Fibroblast of lung (primary cell): ENCODE measurements around the gene ADCK2. TPM values are rescaled to one million over a fixed set of nuclear protein-coding genes. Genes with fewer than 3 reads are reported as not detected.

Experiments
- DNase-seq, 2 donors: peaks; one replicate each; pipeline versions ENCODE4 v3.0.0 to v3.0.0-alpha.2; 2010; ENCODE audit warnings: low read depth in 2 of 2
- H2AFZ ChIP-seq: 2 replicates; pipeline ENCODE4 v1.5.1; 2012; ENCODE audit warnings: low read length, control low read depth, inconsistent platforms
- H3K27ac ChIP-seq: 2 replicates; pipeline ENCODE4 v1.5.1; 2011; ENCODE audit warnings: low read length, control low read depth; ENCODE audit not compliant: insufficient read depth
- H3K27me3 ChIP-seq: 2 replicates; pipeline ENCODE4 v1.5.1; 2011; ENCODE audit warnings: mild to moderate bottlenecking, low read length; ENCODE audit not compliant: control insufficient read depth, insufficient read depth
- H3K36me3 ChIP-seq: 2 replicates; pipeline ENCODE4 v1.5.1; 2011; ENCODE audit warnings: low read length; ENCODE audit not compliant: control insufficient read depth, insufficient read depth
- H3K4me1 ChIP-seq: 2 replicates; pipeline ENCODE4 v1.5.1; 2011; ENCODE audit warnings: low read length; ENCODE audit not compliant: control insufficient read depth, insufficient read depth; ENCODE audit errors: extremely low read depth
- H3K4me2 ChIP-seq: 2 replicates; pipeline ENCODE4 v1.5.1; 2011; ENCODE audit warnings: low read length, control low read depth; ENCODE audit not compliant: insufficient read depth; ENCODE audit errors: extremely low read depth
- H3K4me3 ChIP-seq, 4 experiments: fragments of 200-600 bp in 1 of 4; sonication (generic) in 1 of 4; replicated peaks in 1 of 4; 2 replicates each; pipeline ENCODE4 v1.5.1; 2011 to 2016; ENCODE audit warnings: low read length in 4 of 4, low read depth in 3 of 4, mild to moderate bottlenecking in 3 of 4, control low read depth in 2 of 4, inconsistent platforms in 1 of 4, mixed read lengths in 1 of 4; ENCODE audit not compliant: insufficient read depth in 1 of 4; ENCODE audit errors: control extremely low read depth in 1 of 4
- H3K79me2 ChIP-seq: 2 replicates; pipeline ENCODE4 v1.5.1; 2012; ENCODE audit warnings: mild to moderate bottlenecking, low read length, inconsistent platforms; ENCODE audit not compliant: control insufficient read depth, insufficient read depth
- H3K9ac ChIP-seq: 2 replicates; pipeline ENCODE4 v1.5.1; 2011; ENCODE audit warnings: mild to moderate bottlenecking, low read length, control low read depth; ENCODE audit not compliant: insufficient read depth
- H3K9me3 ChIP-seq: 2 replicates; pipeline ENCODE4 v1.5.1; 2012; ENCODE audit warnings: low read depth, low read length; ENCODE audit not compliant: control insufficient read depth, insufficient read depth
- H4K20me1 ChIP-seq: 2 replicates; pipeline ENCODE4 v1.5.1; 2011; ENCODE audit warnings: low read length; ENCODE audit not compliant: control insufficient read depth, insufficient read depth; ENCODE audit errors: extremely low read depth
- CTCF ChIP-seq, 2 donors: IDR thresholded peaks in 1 of 2; conservative IDR thresholded peaks in 1 of 2; 1 replicate in 1 of 2; 2 replicates in 1 of 2; pipeline ENCODE4 v1.5.1; 2011 to 2012; ENCODE audit warnings: low read length in 2 of 2, control low read depth in 1 of 2, inconsistent platforms in 1 of 2, low read depth in 1 of 2, mild to moderate bottlenecking in 1 of 2
- EZH2 ChIP-seq: IDR thresholded peaks from 2 replicates; pipeline ENCODE4 v1.5.1; 2012; ENCODE audit warnings: low read length, control low read depth, mild to moderate bottlenecking; ENCODE audit errors: missing control alignments
- polyA plus RNA-seq, 2 donors: library from polyadenylated mRNA; depleted of rRNA in 1 of 2; stranded (reverse) in 1 of 2; unstranded in 1 of 2; fragments of >200 nt; gene quantifications; 2 replicates each; pipeline ENCODE4 v1.2.1, GENCODE V29; 2011 to 2012; ENCODE audit warnings: missing spikeins in 1 of 2
- total RNA-seq: library from RNA; depleted of rRNA; stranded (reverse); fragments of >200 nt; gene quantifications from 2 replicates; pipeline ENCODE4 v1.2.1, GENCODE V29; 2014

Gene ADCK2
- total and polyA plus RNA-seq, 2 donors (not counting 1 experiment from before 2014, with no cell fraction given), result 7.1 to 37.5 TPM

GRCh38 chr7:140635345-140635744 is 37.4 kb upstream of the ADCK2 start:
- no peak overlapping the region for H3K4me2 ChIP-seq
- no peak overlapping the region for H3K9ac ChIP-seq
- H2AFZ ChIP-seq, result no peak overlapping the region

GRCh38 chr7:140635816-140636215 is 36.9 kb upstream of the ADCK2 start:
- no peak overlapping the region for H2AFZ ChIP-seq
- peaks cover 20% of the 10 kb centered on the region for H3K79me2 ChIP-seq
- no peaks in the 10 kb centered on the region for H4K20me1 ChIP-seq
- peaks cover 27% of the 10 kb centered on the region for H3K4me1 ChIP-seq
- H3K9ac ChIP-seq, result no peak overlapping the region
- H3K36me3 ChIP-seq, result no peaks in the 10 kb centered on the region
- no peak for DNase-seq
- H3K27me3 ChIP-seq, result no peaks in the 10 kb centered on the region
- no peak overlapping the region for H3K4me3 ChIP-seq
- no peak overlapping the region for H3K4me2 ChIP-seq
- TF ChIP-seq EZH2, result no peak
- no peak for TF ChIP-seq CTCF (conservative IDR thresholded peaks at IDR 0.05 in 1 of 2, IDR thresholded peaks at IDR 0.05 in 1 of 2; ENCODE audit: low read depth in 1 of 2, low read length in 2 of 2)
- H3K27ac ChIP-seq, result peak overlapping the region; percentile 13
- H3K9me3 ChIP-seq, result no peaks in the 10 kb centered on the region

More at GRCh38 chr7:140635345-140635744, 37.4 kb upstream of the ADCK2 start:
- DNase-seq, result no peak
- Histone ChIP-seq H3K27ac (no peak overlapping the region), H3K9me3 (no peaks in the 10 kb centered on the region), H3K36me3 (no peaks in the 10 kb centered on the region), H3K4me1 (peaks cover 27% of the 10 kb centered on the region), H4K20me1 (no peaks in the 10 kb centered on the region), H3K27me3 (no peaks in the 10 kb centered on the region), H3K79me2 (peaks cover 21% of the 10 kb centered on the region), H3K4me3 (no peak overlapping the region)
- no peak for TF ChIP-seq EZH2
- TF ChIP-seq CTCF (conservative IDR thresholded peaks at IDR 0.05 in 1 of 2, IDR thresholded peaks at IDR 0.05 in 1 of 2; ENCODE audit: low read depth in 1 of 2, low read length in 2 of 2), result no peak

DNA sequence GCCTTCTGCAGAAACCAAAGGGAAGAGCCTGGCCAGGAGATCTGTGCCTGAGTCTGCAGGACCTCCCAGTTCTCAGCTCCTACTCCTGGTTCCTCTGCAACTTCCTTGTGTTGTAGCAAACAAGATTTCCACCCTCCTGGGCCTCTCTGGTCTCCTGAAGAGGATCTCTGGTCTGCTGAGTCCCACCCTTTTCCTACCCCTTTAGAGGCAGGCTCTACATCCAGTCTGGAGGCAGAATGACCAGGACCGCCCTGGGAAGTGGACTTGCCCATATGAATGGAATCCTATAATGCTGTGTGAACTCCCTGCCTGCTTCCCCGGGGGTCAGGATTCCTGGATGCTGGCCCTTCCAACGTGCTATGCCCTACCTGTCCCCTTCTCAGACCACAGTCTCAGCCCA is 35.3 kb upstream of the ADCK2 start:
- no peaks in the 10 kb centered on the region for H3K36me3 ChIP-seq
- no peak for DNase-seq
- no peak overlapping the region for H3K9ac ChIP-seq
- H2AFZ ChIP-seq, result no peak overlapping the region
- H3K4me3 ChIP-seq, result peak overlapping the region in 1 of 4 experiments; percentile 88
- H3K27me3 ChIP-seq, result no peaks in the 10 kb centered on the region
- TF ChIP-seq EZH2, result no peak
- no peak for TF ChIP-seq CTCF (conservative IDR thresholded peaks at IDR 0.05 in 1 of 2, IDR thresholded peaks at IDR 0.05 in 1 of 2; ENCODE audit: low read depth in 1 of 2, low read length in 2 of 2)
- peaks cover 17% of the 10 kb centered on the region for H3K79me2 ChIP-seq
- H3K27ac ChIP-seq, result peak overlapping the region; percentile 94
- peak overlapping the region; percentile 34 for H3K4me2 ChIP-seq
- peaks cover 30% of the 10 kb centered on the region for H3K4me1 ChIP-seq
- H3K9me3 ChIP-seq, result no peaks in the 10 kb centered on the region
- no peaks in the 10 kb centered on the region for H4K20me1 ChIP-seq
